ENCODE data around the gene XYLT1. TPM values are rescaled to one million over a fixed set of nuclear protein-coding genes. Genes with fewer than 3 reads are reported as not detected.

XYLT1 gene
- total and polyA plus RNA-seq, 7 donors: 0.67 to 2.5 (median 1.7) TPM

DNA sequence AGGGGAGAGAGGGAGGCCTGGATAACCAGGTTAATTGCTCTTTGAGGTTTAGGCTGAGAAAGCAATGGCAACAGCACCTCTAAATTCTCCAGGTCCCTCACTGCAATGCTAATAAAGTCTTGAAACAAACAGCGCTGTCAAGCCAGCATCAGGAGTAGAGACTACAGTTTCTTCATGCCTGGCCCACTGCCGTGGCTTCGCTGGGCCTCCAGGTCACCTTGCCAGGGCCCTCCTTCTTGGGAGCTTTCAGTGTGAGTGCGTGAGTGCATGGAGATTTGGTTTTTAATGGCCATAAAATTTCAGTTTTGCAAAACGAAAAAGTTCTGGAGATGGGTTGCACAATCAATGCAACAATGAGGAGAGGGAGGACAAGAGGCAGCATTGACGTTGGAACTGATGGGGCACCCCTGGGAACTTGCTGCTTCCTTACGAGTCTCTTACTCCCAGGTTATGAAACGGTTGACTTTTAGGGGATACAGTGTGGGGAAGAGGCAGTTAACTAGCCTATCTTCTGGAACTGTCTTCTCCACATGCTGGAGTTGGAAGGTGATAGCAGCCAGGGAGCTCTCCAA lies 229.4 kb downstream of the XYLT1 start:
- H3K4me3 ChIP-seq: no peak overlapping the region
- H3K4me1 ChIP-seq: no peaks in the 10 kb centered on the region
- no peak for TF ChIP-seq CTCF (IDR thresholded peaks at IDR 0.05)
- DNase-seq (peak; percentile 66 to 85), ATAC-seq (peak in 3 of 4 donors; percentile 41 to 76 (median 46))
- no peaks in the 10 kb centered on the region for H3K9me3 ChIP-seq
- intact Hi-C loops (cut with DNase I): no loop called here
- H3K36me3 ChIP-seq (ENCODE audit: insufficient read depth in 1 of 2, low read depth in 1 of 2): no peaks in the 10 kb centered on the region
- 48 to 69% (median 54%) methylated on average over 8 of the region's 8 CpGs for WGBS, 3 donors
- H3K27me3 ChIP-seq (ENCODE audit: insufficient read depth in 3 of 3, low read length in 2 of 3): no peaks in the 10 kb centered on the region
- no peak overlapping the region for H3K27ac ChIP-seq

DNA sequence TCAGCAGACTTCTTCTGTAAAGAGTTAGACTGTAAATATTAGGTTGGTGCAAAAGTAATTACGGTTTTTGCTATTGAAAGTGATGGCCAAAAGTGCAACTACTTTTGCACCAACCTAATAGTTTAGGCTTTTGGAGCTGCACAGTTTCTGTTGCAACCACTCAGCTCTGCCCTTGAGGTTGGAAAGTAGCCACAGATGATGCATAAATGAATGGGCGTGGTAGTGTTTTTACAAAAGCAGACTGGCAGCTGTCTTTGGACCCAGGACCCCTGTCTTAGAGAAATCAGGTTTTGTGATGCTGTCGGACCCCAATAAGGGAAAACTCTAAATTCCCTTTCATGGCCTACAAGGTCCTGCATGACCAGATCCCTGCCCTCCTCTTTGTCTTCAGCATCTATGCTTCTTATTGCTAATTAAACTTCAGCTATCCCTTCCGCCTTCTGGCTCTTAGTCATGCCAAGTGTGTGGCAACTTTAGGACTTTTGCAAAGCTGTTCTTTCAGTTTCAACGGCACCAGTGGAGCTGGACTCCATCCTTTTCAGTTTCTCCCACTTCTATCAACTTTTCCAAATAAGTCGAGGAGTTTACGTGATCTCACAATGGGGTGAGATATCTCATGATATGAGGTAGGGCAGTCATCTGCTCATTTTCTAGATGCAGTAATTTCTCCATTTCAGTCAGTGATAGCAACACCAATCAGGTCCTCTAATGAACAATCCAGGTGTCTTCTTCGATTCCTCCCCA lies 232.3 kb downstream of the XYLT1 start:
- H3K9me3 ChIP-seq: no peaks in the 10 kb centered on the region
- DNase-seq (no peak), ATAC-seq (no peak)
- WGBS, 3 donors: 87 to 93% (median 88%) methylated on average over 8 of the region's 8 CpGs
- no peaks in the 10 kb centered on the region for H3K4me1 ChIP-seq
- TF ChIP-seq CTCF (IDR thresholded peaks at IDR 0.05): no peak
- no peak overlapping the region for H3K4me3 ChIP-seq
- intact Hi-C loops (cut with DNase I): no loop called here
- H3K27me3 ChIP-seq (ENCODE audit: insufficient read depth in 3 of 3, low read length in 2 of 3): no peaks in the 10 kb centered on the region
- H3K36me3 ChIP-seq (ENCODE audit: insufficient read depth in 1 of 2, low read depth in 1 of 2): no peaks in the 10 kb centered on the region
- H3K27ac ChIP-seq: no peak overlapping the region

DNA sequence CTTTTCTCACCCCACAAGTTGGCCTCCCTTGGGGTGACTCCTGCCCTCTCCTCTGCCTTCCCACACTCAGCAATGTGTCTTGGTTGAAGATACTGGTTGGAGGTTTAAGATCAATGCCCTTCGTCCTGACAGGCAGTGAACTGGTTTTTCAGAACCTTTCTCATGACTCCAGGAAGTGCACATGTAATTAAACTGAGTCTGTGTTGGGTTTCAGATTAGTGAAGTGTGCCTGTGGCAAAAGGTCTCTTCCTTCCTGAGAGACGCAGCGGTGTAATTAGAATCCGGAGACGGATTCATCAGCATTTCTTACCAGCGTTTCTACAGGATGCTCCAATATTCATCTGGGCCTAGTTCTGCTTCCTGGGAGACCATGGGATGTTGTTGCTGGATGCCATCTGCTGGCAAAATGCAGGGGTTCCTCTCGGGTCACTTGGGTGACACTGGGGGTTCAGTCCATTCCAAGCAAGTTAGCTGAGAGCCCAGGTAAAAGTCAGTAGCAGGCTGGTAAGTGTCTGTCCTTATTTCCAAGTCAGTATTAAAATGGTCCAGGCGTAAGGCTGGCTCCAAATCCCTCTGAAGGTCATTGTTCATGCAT lies 233.3 kb downstream of the XYLT1 start:
- Histone ChIP-seq H3K4me3 (no peak overlapping the region), H3K4me1 (no peaks in the 10 kb centered on the region), H3K9me3 (no peaks in the 10 kb centered on the region), H3K27ac (no peak overlapping the region), H3K27me3 (ENCODE audit: insufficient read depth in 3 of 3, low read length in 2 of 3) (no peaks in the 10 kb centered on the region), H3K36me3 (ENCODE audit: insufficient read depth in 1 of 2, low read depth in 1 of 2) (no peaks in the 10 kb centered on the region)
- ATAC-seq: no peak
- WGBS, 3 donors: 70 to 79% (median 79%) methylated on average over 8 of the region's 8 CpGs
- no peak for TF ChIP-seq CTCF (IDR thresholded peaks at IDR 0.05)
- DNase-seq: no peak
- intact Hi-C loops (cut with DNase I): no loop called here

DNA sequence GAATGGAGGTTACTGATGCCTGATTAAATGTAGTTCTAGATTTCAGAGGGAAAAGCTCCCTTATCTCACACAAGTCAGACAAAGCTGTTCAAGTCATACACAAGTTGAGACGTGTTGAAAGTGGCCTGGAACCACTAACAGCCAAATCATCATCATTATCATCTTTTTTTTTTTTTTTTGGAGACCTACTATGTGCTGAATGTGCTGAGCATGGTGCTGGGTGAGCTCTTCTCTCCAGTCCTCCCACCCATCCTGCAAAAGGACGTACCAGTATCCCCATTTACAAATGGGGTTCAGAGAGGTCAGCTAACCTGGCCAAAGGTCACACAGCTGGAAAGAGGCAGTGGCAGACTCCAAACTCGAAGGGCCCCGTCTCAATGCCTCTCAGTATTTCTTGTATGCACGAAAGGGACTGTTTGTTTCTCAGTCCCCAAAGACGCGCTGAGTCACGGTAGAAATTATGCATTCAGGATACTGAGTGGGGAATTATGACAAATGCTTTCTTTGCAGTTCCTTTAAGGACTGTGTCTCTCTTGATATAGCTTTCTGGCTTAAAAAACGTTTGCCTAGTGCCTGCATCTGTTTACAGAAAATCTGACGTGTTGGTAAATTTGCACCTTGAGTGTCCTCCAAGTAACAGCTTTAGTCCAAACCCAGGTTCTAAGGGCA lies 235.5 kb downstream of the XYLT1 start:
- Histone ChIP-seq H3K4me1 (no peaks in the 10 kb centered on the region), H3K27me3 (ENCODE audit: insufficient read depth in 3 of 3, low read length in 2 of 3) (no peaks in the 10 kb centered on the region), H3K9me3 (no peaks in the 10 kb centered on the region), H3K36me3 (ENCODE audit: insufficient read depth in 1 of 2, low read depth in 1 of 2) (no peaks in the 10 kb centered on the region), H3K4me3 (no peak overlapping the region), H3K27ac (no peak overlapping the region)
- no peak for TF ChIP-seq CTCF (IDR thresholded peaks at IDR 0.05)
- intact Hi-C loops (cut with DNase I): no loop called here
- WGBS, 3 donors: 77 to 85% (median 78%) methylated on average over 10 of the region's 10 CpGs
- ATAC-seq (no peak), DNase-seq (no peak)

Data from psoas muscle (tissue), 8 donors.